Psoas muscle (tissue), 8 donors: ENCODE measurements around the gene PREX1. TPM values are rescaled to one million over a fixed set of nuclear protein-coding genes. Genes with fewer than 3 reads are reported as not detected.

Experiments used
- ATAC-seq, 4 donors: fragments of 200-7000 bp; cut with Tn5 transposase; one replicate each; pipeline ENCODE4 v1.9.1; 2020; ENCODE audit warnings: moderate library complexity in 3 of 4, mild to moderate bottlenecking in 2 of 4
- DNase-seq, 2 donors: peaks; one replicate each; pipeline ENCODE4 v3.0.0-alpha.2; 2020
- H3K27ac ChIP-seq: fragments of 200-600 bp; one replicate; pipeline ENCODE4 v1.8.0; 2022
- H3K27me3 ChIP-seq, 3 donors: fragments of 200-600 bp in 1 of 3; one replicate each; pipeline versions ENCODE4 v1.6.1 to v1.8.0; 2013 to 2022; ENCODE audit warnings: low read length in 2 of 3, mild to moderate bottlenecking in 2 of 3, moderate library complexity in 1 of 3; ENCODE audit not compliant: insufficient read depth in 3 of 3
- H3K36me3 ChIP-seq, 2 donors: fragments of 200-600 bp in 1 of 2; one replicate each; pipeline versions ENCODE4 v1.6.1 to v1.8.0; 2013 to 2022; ENCODE audit warnings: low read depth in 1 of 2, mild to moderate bottlenecking in 1 of 2, moderate library complexity in 1 of 2; ENCODE audit not compliant: insufficient read depth in 1 of 2
- H3K4me1 ChIP-seq: fragments of 200-600 bp; one replicate; pipeline ENCODE4 v1.8.0; 2022
- H3K4me3 ChIP-seq: fragments of 200-600 bp; one replicate; pipeline ENCODE4 v1.8.0; 2022; ENCODE audit warnings: mild to moderate bottlenecking
- H3K9me3 ChIP-seq: fragments of 200-600 bp; one replicate; pipeline ENCODE4 v1.8.0; 2022
- WGBS, 3 donors: extraction: QIAGEN DNeasy Blood & Tissue Kit; methylation state at CpG; one replicate each; pipeline versions ENCODE4 v1.1.6 to v1.1.7; 2013; 5-methylcytosine and 5-hydroxymethylcytosine counted together
- intact Hi-C, 2 donors: fragments of 100-400 bp; cut with DNase I; formaldehyde crosslinking; loops; one replicate each; pipeline versions ENCODE4 v1.11.0 to v1.14.2; 2022
- polyA plus RNA-seq, 3 donors: library from polyadenylated mRNA; stranded (reverse); fragments of 200-250 nt; gene quantifications; one replicate each; pipeline ENCODE4 v1.2.3, GENCODE V29; 2013
- total RNA-seq, 4 donors: library from RNA; stranded (reverse); fragmentation: NEBNext Ultra II Directional in 2 of 4; extraction: Animal tissue kit (Norgen Biotek cat#: 25700) in 2 of 4; gene quantifications; one replicate each; pipeline versions ENCODE4 v1.2.1 to v1.2.4, GENCODE V29; 2021 to 2023
- TF ChIP-seq, protein P1 (sequence below): fragments of 200-600 bp; IDR thresholded peaks from one replicate; pipeline ENCODE4 v1.8.0; 2022; ENCODE audit warnings: antibody characterized with exemption
- donor health status: healthy with polysubstance abuse.
- donor health status: DM: no; HTN: no; CAD: no; lungs with moderate emphysema.
- donor health status: Bipolar disorder and iron deficiency.
- donor health status: healthy.
- donor health status: DM: yes; HTN: yes; CAD: no.
- donor health status: DM: no; HTN: no; CAD: no.
- donor health status: DM: no; HTN: no; CAD: no.
- donor health status: DM: yes; HTN: yes; CAD: no.

PREX1 gene
- total and polyA plus RNA-seq, 7 donors, result 2.5 to 8.3 (median 5.3) TPM

GRCh38 chr20:48862279-48862678, 34.5 kb upstream of the PREX1 start:
- no peaks in the 10 kb centered on the region for H3K4me1 ChIP-seq
- no peak for ATAC-seq
- no peaks in the 10 kb centered on the region for H3K36me3 ChIP-seq
- intact Hi-C loops, result no loop called here
- 87 to 100% (median 93%) methylated on average over 1 of the region's 1 CpG for WGBS, 3 donors
- TF ChIP-seq, protein P1, sequence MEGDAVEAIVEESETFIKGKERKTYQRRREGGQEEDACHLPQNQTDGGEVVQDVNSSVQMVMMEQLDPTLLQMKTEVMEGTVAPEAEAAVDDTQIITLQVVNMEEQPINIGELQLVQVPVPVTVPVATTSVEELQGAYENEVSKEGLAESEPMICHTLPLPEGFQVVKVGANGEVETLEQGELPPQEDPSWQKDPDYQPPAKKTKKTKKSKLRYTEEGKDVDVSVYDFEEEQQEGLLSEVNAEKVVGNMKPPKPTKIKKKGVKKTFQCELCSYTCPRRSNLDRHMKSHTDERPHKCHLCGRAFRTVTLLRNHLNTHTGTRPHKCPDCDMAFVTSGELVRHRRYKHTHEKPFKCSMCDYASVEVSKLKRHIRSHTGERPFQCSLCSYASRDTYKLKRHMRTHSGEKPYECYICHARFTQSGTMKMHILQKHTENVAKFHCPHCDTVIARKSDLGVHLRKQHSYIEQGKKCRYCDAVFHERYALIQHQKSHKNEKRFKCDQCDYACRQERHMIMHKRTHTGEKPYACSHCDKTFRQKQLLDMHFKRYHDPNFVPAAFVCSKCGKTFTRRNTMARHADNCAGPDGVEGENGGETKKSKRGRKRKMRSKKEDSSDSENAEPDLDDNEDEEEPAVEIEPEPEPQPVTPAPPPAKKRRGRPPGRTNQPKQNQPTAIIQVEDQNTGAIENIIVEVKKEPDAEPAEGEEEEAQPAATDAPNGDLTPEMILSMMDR, result no peak
- H3K27ac ChIP-seq, result no peak overlapping the region
- no peak for DNase-seq
- peaks cover 0 to 2% (median 0%) of the 10 kb centered on the region in 3 donors for H3K27me3 ChIP-seq
- H3K4me3 ChIP-seq, result no peak overlapping the region
- H3K9me3 ChIP-seq, result no peaks in the 10 kb centered on the region

DNA sequence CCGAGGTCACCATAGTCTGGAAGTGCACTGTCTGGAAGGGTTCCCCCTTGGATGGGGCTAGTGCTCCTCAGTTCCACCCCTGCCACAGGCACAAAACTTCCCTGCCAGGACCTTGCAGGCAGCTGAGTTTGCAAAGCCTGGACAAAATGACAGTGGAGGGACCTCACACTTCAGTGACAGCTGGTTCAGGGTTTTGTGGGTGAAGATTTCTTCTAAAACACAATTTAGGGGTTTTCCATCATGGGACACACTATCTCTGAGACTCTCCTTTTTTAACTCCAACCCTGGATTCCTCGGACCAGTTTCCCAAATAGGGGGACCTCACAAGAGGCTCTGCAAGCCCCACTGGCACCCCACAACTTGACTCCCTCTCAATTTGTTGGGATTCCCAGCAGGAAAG, 33.6 kb upstream of the PREX1 start:
- H3K27me3 ChIP-seq, result no peaks in the 10 kb centered on the region
- H3K27ac ChIP-seq, result no peak overlapping the region
- TF ChIP-seq, protein P1, result no peak
- intact Hi-C loops, result no loop called here
- no peaks in the 10 kb centered on the region for H3K4me1 ChIP-seq
- no peaks in the 10 kb centered on the region for H3K36me3 ChIP-seq
- H3K9me3 ChIP-seq, result no peaks in the 10 kb centered on the region
- 88 to 90% (median 89%) methylated on average over 2 of the region's 2 CpGs for WGBS, 3 donors
- no peak for DNase-seq
- H3K4me3 ChIP-seq, result no peak overlapping the region
- no peak for ATAC-seq

GRCh38 chr20:48858075-48858790, 30.4 kb upstream of the PREX1 start:
- ATAC-seq, result no peak

DNA sequence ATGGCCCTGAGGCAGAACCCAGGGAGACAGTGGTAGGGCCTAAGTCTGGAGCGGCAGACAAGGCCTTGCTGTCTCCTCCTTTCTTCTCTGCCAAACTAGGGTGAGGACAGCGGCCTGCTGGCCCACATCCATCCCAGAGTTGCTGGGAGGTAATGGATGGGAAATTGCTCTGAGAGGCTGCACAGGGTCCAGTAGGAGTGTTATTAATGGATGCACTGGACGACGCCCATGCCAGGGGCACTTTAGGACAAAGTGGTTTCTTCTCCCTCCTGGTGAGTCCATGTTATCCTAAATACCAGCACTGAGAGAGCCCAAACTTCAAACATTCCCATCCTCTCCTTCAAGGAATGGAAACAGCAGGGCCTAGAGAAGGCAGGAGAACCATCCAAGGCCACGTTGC, 28.3 kb upstream of the PREX1 start:
- TF ChIP-seq, protein P1, result no peak

More at GRCh38 chr20:48858075-48858790, 30.4 kb upstream of the PREX1 start:
- WGBS, 3 donors, result 75 to 83% (median 78%) methylated on average over 6 of the region's 6 CpGs
- Histone ChIP-seq H3K4me1 (peaks cover 5% of the 10 kb centered on the region), H3K36me3 (no peaks in the 10 kb centered on the region), H3K27ac (no peak overlapping the region), H3K9me3 (no peaks in the 10 kb centered on the region), H3K27me3 (no peaks in the 10 kb centered on the region), H3K4me3 (no peak overlapping the region)
- no peak for DNase-seq
- intact Hi-C loops, result no loop called here
- TF ChIP-seq, protein P1, result no peak

DNA sequence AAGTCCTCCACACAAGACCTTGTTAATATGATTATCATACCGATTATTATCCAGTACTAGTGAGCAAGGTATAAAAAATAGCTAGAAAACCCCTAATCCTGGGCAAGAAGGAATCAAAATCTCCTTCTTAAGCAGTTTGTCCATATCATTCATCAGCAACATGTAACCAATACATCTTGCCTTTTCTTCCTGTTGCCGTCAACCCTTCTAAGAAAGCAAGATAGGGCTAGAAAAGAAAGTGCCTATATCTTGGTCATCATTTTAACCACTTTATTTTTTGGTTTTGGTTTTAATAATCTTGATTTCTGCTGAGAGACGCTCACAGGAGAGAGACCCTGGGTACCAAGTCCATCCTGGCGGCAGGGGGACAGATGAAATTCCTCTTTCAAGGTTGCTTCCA, 27.2 kb upstream of the PREX1 start:
- TF ChIP-seq, protein P1, result no peak
- intact Hi-C loops, result no loop called here
- peaks cover 7% of the 10 kb centered on the region for H3K4me1 ChIP-seq
- 89 to 92% (median 91%) methylated on average over 4 of the region's 4 CpGs for WGBS, 3 donors
- no peaks in the 10 kb centered on the region for H3K27me3 ChIP-seq
- no peak for ATAC-seq
- no peaks in the 10 kb centered on the region for H3K36me3 ChIP-seq
- DNase-seq, result no peak
- no peak overlapping the region for H3K27ac ChIP-seq
- H3K9me3 ChIP-seq, result no peaks in the 10 kb centered on the region
- no peak overlapping the region for H3K4me3 ChIP-seq

More for the DNA sequence above, 28.3 kb upstream of the PREX1 start:
- Histone ChIP-seq H3K27ac (no peak overlapping the region), H3K27me3 (no peaks in the 10 kb centered on the region), H3K4me1 (peaks cover 7% of the 10 kb centered on the region), H3K36me3 (no peaks in the 10 kb centered on the region), H3K4me3 (no peak overlapping the region), H3K9me3 (no peaks in the 10 kb centered on the region)
- intact Hi-C loops, result no loop called here
- ATAC-seq (no peak), DNase-seq (no peak)
- WGBS, 3 donors, result 71 to 73% (median 73%) methylated on average over 5 of the region's 5 CpGs
